GM19025 (cell line): ENCODE results near the gene AFF1.

ENCODE experiments used
- ATAC-seq: cut with Tn5 transposase; IDR thresholded peaks from one replicate; pipeline ENCODE4 v1.9.1; 2021; ENCODE audit warnings: mild to moderate bottlenecking, low read depth, moderate library complexity; ENCODE audit not compliant: unreplicated experiment

AFF1 gene

GRCh38 chr4:86948276-86948675 is 13.5 kb downstream of the AFF1 start:
- ATAC-seq: peak; percentile 41

GRCh38 chr4:86950831-86951525 is 16.2 kb downstream of the AFF1 start:
- no peak for ATAC-seq

GRCh38 chr4:86955888-86956451 is 21.2 kb downstream of the AFF1 start:
- ATAC-seq: no peak

- ATAC-seq: peak; percentile 35
Measured at GRCh38 chr4:86957215-86957614, 22.4 kb downstream of the AFF1 start.

GRCh38 chr4:86959588-86960500 is 25.0 kb downstream of the AFF1 start:
- no peak for ATAC-seq

GRCh38 chr4:86960557-86960961 is 25.7 kb downstream of the AFF1 start:
- no peak for ATAC-seq

- ATAC-seq: no peak
Measured at GRCh38 chr4:86961116-86961515, 26.3 kb downstream of the AFF1 start.

GRCh38 chr4:86961605-86962295 is 26.9 kb downstream of the AFF1 start:
- peak; percentile 87 for ATAC-seq

GRCh38 chr4:86963697-86964096 is 28.9 kb downstream of the AFF1 start:
- ATAC-seq: no peak

GRCh38 chr4:86965019-86965976 is 30.5 kb downstream of the AFF1 start:
- peak; percentile 44 for ATAC-seq

GRCh38 chr4:86967073-86967472 is 32.3 kb downstream of the AFF1 start:
- no peak for ATAC-seq

- no peak for ATAC-seq
Measured at GRCh38 chr4:86967798-86968197, 33.0 kb downstream of the AFF1 start.

GRCh38 chr4:86968547-86968946 is 33.7 kb downstream of the AFF1 start:
- ATAC-seq: no peak

- ATAC-seq: no peak
Measured at GRCh38 chr4:86970447-86971354, 35.9 kb downstream of the AFF1 start.

GRCh38 chr4:86971355-86971683 is 36.5 kb downstream of the AFF1 start:
- ATAC-seq: no peak

GRCh38 chr4:86972997-86973396 is 38.2 kb downstream of the AFF1 start:
- ATAC-seq: no peak

- ATAC-seq: no peak
Measured at GRCh38 chr4:86973668-86974067, 38.9 kb downstream of the AFF1 start.

GRCh38 chr4:86974551-86974994 is 39.8 kb downstream of the AFF1 start:
- no peak for ATAC-seq

GRCh38 chr4:86975927-86976326 is 41.1 kb downstream of the AFF1 start:
- ATAC-seq: no peak
